H9 (cell line): ENCODE results near the gene AEN. TPM values are rescaled to one million over a fixed set of nuclear protein-coding genes. Genes with fewer than 3 reads are reported as not detected.

Experiments
- DNase-seq: peaks from one replicate; pipeline ENCODE4 v3.0.0-alpha.2; 2017
- H2AFZ ChIP-seq: one replicate; pipeline ENCODE4 v1.6.1; 2013; ENCODE audit warnings: mild to moderate bottlenecking, low read length, control low read depth, moderate library complexity
- H2AK5ac ChIP-seq: 2 replicates; pipeline ENCODE4 v1.6.1; 2013; ENCODE audit warnings: low read length, control low read depth, mixed read lengths; ENCODE audit not compliant: insufficient read length
- H2BK120ac ChIP-seq: one replicate; pipeline ENCODE4 v1.6.1; 2013; ENCODE audit warnings: low read depth, mild to moderate bottlenecking, low read length, control low read depth, inconsistent platforms; ENCODE audit not compliant: poor library complexity, severe bottlenecking
- H2BK12ac ChIP-seq: 2 replicates; pipeline ENCODE4 v1.6.1; 2013; ENCODE audit warnings: low read length, control low read depth, mixed read lengths, low read depth; ENCODE audit not compliant: insufficient read length
- H2BK15ac ChIP-seq: 2 replicates; pipeline ENCODE4 v1.6.1; 2013; ENCODE audit warnings: low read depth, low read length, control low read depth
- H2BK20ac ChIP-seq: one replicate; pipeline ENCODE4 v1.6.1; 2013; ENCODE audit warnings: low read depth, mild to moderate bottlenecking, low read length, control low read depth, inconsistent platforms; ENCODE audit not compliant: poor library complexity, severe bottlenecking
- H2BK5ac ChIP-seq: 2 replicates; pipeline ENCODE4 v1.6.1; 2013; ENCODE audit warnings: low read length, control low read depth, mixed read lengths; ENCODE audit not compliant: insufficient read length
- H3K14ac ChIP-seq: 2 replicates; pipeline ENCODE4 v1.6.1; 2013; ENCODE audit warnings: low read length, control low read depth; ENCODE audit not compliant: insufficient read depth
- H3K18ac ChIP-seq: 2 replicates; pipeline ENCODE4 v1.6.1; 2013; ENCODE audit warnings: low read depth, mild to moderate bottlenecking, mixed read lengths, low read length, control low read depth; ENCODE audit not compliant: insufficient read length
- H3K23ac ChIP-seq: 2 replicates; pipeline ENCODE4 v1.6.1; 2013; ENCODE audit warnings: low read length, control low read depth, mixed read lengths, low read depth; ENCODE audit not compliant: insufficient read length
- H3K23me2 ChIP-seq: 2 replicates; pipeline ENCODE4 v1.6.1; 2013; ENCODE audit warnings: low read depth, mild to moderate bottlenecking, mixed read lengths, low read length, control low read depth; ENCODE audit not compliant: insufficient read length, poor library complexity, severe bottlenecking
- H3K27ac ChIP-seq: 2 replicates; pipeline ENCODE4 v1.5.1; 2013; ENCODE audit warnings: low read length, control low read depth, mixed read lengths, low read depth; ENCODE audit not compliant: insufficient read length
- H3K27me3 ChIP-seq: 2 replicates; pipeline ENCODE4 v1.6.1; 2013; ENCODE audit warnings: low read length, control low read depth, inconsistent platforms; ENCODE audit not compliant: insufficient read depth
- H3K4ac ChIP-seq: 2 replicates; pipeline ENCODE4 v1.6.1; 2013; ENCODE audit warnings: low read depth, mild to moderate bottlenecking, control low read depth, inconsistent platforms, low read length, moderate library complexity
- H3K4me1 ChIP-seq: 2 replicates; pipeline ENCODE4 v1.6.1; 2013; ENCODE audit warnings: low read length, control low read depth, inconsistent platforms; ENCODE audit not compliant: insufficient read depth
- H3K4me2 ChIP-seq: 2 replicates; pipeline ENCODE4 v1.6.1; 2013; ENCODE audit warnings: low read length, control low read depth, mixed read lengths; ENCODE audit not compliant: insufficient read length, insufficient read depth
- H3K56ac ChIP-seq: 2 replicates; pipeline ENCODE4 v1.6.1; 2013; ENCODE audit warnings: low read depth, mild to moderate bottlenecking, mixed read lengths, low read length, control low read depth; ENCODE audit not compliant: insufficient read length
- H3K79me1 ChIP-seq: 2 replicates; pipeline ENCODE4 v1.6.1; 2013; ENCODE audit warnings: low read depth, mild to moderate bottlenecking, moderate library complexity, low read length, control low read depth, inconsistent platforms; ENCODE audit not compliant: insufficient read depth, poor library complexity, severe bottlenecking
- H3K79me2 ChIP-seq: 2 replicates; pipeline ENCODE4 v1.6.1; 2013; ENCODE audit warnings: low read length, control low read depth, inconsistent platforms; ENCODE audit not compliant: insufficient read depth
- H3K9ac ChIP-seq: 2 replicates; pipeline ENCODE4 v1.6.1; 2013; ENCODE audit warnings: low read length, control low read depth, mixed read lengths; ENCODE audit not compliant: insufficient read length; ENCODE audit errors: extremely low read depth
- H3K9me3 ChIP-seq: one replicate; pipeline ENCODE4 v1.6.1; 2013; ENCODE audit warnings: low read depth, low read length, inconsistent platforms; ENCODE audit not compliant: control insufficient read depth
- H3T11ph ChIP-seq: one replicate; pipeline ENCODE4 v1.6.1; 2013; ENCODE audit warnings: mild to moderate bottlenecking, low read length, control low read depth, inconsistent platforms
- H4K20me1 ChIP-seq: one replicate; pipeline ENCODE4 v1.6.1; 2013; ENCODE audit not compliant: control insufficient read depth, insufficient read length, insufficient read depth
- H4K5ac ChIP-seq: 2 replicates; pipeline ENCODE4 v1.6.1; 2013; ENCODE audit warnings: low read depth, mild to moderate bottlenecking, mixed read lengths, low read length, control low read depth; ENCODE audit not compliant: insufficient read length
- H4K8ac ChIP-seq: replicated peaks from 2 replicates; pipeline ENCODE4 v1.6.1; 2013; ENCODE audit warnings: low read length, control low read depth, mixed read lengths, low read depth; ENCODE audit not compliant: insufficient read length
- H4K91ac ChIP-seq: 2 replicates; pipeline ENCODE4 v1.6.1; 2013; ENCODE audit warnings: low read depth, mild to moderate bottlenecking, moderate library complexity, mixed read lengths, low read length, control low read depth; ENCODE audit not compliant: insufficient read length
- H3K27ac Mint-ChIP-seq, 3 experiments: 2 replicates in 2 of 3; 3 replicates in 1 of 3; pipeline ENCODE4 v1.8.0; 2020 to 2021; ENCODE audit warnings: mixed read lengths in 3 of 3, mild to moderate bottlenecking in 1 of 3, moderate library complexity in 1 of 3
- H3K27me3 Mint-ChIP-seq: 2 replicates; pipeline ENCODE4 v1.8.0; 2021; ENCODE audit warnings: low read depth, mild to moderate bottlenecking, moderate library complexity, mixed read lengths
- H3K36me3 Mint-ChIP-seq, 3 experiments: 2 replicates in 2 of 3; 3 replicates in 1 of 3; pipeline ENCODE4 v1.8.0; 2020 to 2021; ENCODE audit warnings: low read depth in 3 of 3, mixed read lengths in 3 of 3; ENCODE audit not compliant: insufficient read depth in 1 of 3
- H3K4me1 Mint-ChIP-seq, 2 experiments: 2 replicates each; pipeline ENCODE4 v1.8.0; 2020; ENCODE audit warnings: mixed read lengths in 2 of 2
- H3K4me3 Mint-ChIP-seq, 2 experiments: 2 replicates in 1 of 2; 3 replicates in 1 of 2; pipeline ENCODE4 v1.8.0; 2020 to 2021; ENCODE audit warnings: mild to moderate bottlenecking in 2 of 2, mixed read lengths in 2 of 2, moderate library complexity in 1 of 2
- H3K9me3 Mint-ChIP-seq, 2 experiments: 2 replicates in 1 of 2; 3 replicates in 1 of 2; pipeline ENCODE4 v1.8.0; 2020; ENCODE audit warnings: mild to moderate bottlenecking in 2 of 2, mixed read lengths in 2 of 2, moderate library complexity in 1 of 2
- CTCF ChIP-seq: fragments of 200-600 bp; sonication (generic); conservative IDR thresholded peaks from 3 replicates; pipeline ENCODE4 v1.8.0; 2021; ENCODE audit warnings: antibody characterized with exemption, mild to moderate bottlenecking
- WGBS: extraction: QIAGEN DNeasy Blood & Tissue Kit; methylation state at CpG from one replicate; pipeline ENCODE4 v1.1.7; 2013; ENCODE audit warnings: missing lambda C conversion rate, low lambda C conversion rate, mixed read lengths; ENCODE audit not compliant: insufficient read length; ENCODE audit errors: extremely low coverage; 5-methylcytosine and 5-hydroxymethylcytosine counted together
- total RNA-seq: library from RNA; stranded (reverse); gene quantifications from 2 replicates; pipeline ENCODE4 v1.2.1, GENCODE V29; 2021

AEN gene
- total RNA-seq, 1 experiment from 2014 or later = 132 TPM

- no peaks in the 10 kb centered on the region for H4K20me1 ChIP-seq
- H3K27me3 ChIP-seq = no peaks in the 10 kb centered on the region
- Mint-ChIP-seq H3K27me3 (peaks cover 4% of the 10 kb centered on the region), H3K4me3 (no peak overlapping the region), H3K9me3 (no peaks in the 10 kb centered on the region), H3K27ac (no peak overlapping the region), H3K36me3 (no peaks in the 10 kb centered on the region; a peak in 1 of 7 replicates), H3K4me1 (peaks cover 15% of the 10 kb centered on the region in 2 experiments)
- H2BK15ac ChIP-seq = no peak overlapping the region
- no peak overlapping the region for H3K4ac ChIP-seq
- H3K79me2 ChIP-seq = no peaks in the 10 kb centered on the region
- H3K79me1 ChIP-seq = no peaks in the 10 kb centered on the region
- no peak overlapping the region for H3K27ac ChIP-seq
- no peak overlapping the region for H3K56ac ChIP-seq
- H4K5ac ChIP-seq = no peak overlapping the region
- H2BK20ac ChIP-seq = no peak overlapping the region
- no peak overlapping the region for H3T11ph ChIP-seq
- H2BK5ac ChIP-seq = no peak overlapping the region
- H2AFZ ChIP-seq = no peak overlapping the region
- no peaks in the 10 kb centered on the region for H3K4me1 ChIP-seq
- peak; percentile 21 for DNase-seq
- no peak overlapping the region for H3K9ac ChIP-seq
- H2AK5ac ChIP-seq = no peak overlapping the region
- H2BK12ac ChIP-seq = no peak overlapping the region
- H4K91ac ChIP-seq = no peak overlapping the region
- TF ChIP-seq CTCF = no peak
- no peaks in the 10 kb centered on the region for H3K23me2 ChIP-seq
- WGBS = no CpG with 5 or more reads among the region's 9 CpGs
- no peak overlapping the region for H4K8ac ChIP-seq
- no peak overlapping the region for H3K14ac ChIP-seq
- no peak overlapping the region for H3K23ac ChIP-seq
- no peaks in the 10 kb centered on the region for H3K9me3 ChIP-seq
- H2BK120ac ChIP-seq = no peak overlapping the region
- no peak overlapping the region for H3K18ac ChIP-seq
- H3K4me2 ChIP-seq = no peak overlapping the region
Measured at GRCh38 chr15:88644741-88645140, 23.6 kb downstream of the AEN start.
